ENCODE measurements around the gene BRINP1.

GRCh38 chr9:119148855-119149254 lies 220.4 kb downstream of the BRINP1 start:
- TF ChIP-seq, protein P1, sequence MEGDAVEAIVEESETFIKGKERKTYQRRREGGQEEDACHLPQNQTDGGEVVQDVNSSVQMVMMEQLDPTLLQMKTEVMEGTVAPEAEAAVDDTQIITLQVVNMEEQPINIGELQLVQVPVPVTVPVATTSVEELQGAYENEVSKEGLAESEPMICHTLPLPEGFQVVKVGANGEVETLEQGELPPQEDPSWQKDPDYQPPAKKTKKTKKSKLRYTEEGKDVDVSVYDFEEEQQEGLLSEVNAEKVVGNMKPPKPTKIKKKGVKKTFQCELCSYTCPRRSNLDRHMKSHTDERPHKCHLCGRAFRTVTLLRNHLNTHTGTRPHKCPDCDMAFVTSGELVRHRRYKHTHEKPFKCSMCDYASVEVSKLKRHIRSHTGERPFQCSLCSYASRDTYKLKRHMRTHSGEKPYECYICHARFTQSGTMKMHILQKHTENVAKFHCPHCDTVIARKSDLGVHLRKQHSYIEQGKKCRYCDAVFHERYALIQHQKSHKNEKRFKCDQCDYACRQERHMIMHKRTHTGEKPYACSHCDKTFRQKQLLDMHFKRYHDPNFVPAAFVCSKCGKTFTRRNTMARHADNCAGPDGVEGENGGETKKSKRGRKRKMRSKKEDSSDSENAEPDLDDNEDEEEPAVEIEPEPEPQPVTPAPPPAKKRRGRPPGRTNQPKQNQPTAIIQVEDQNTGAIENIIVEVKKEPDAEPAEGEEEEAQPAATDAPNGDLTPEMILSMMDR (conservative IDR thresholded peaks at IDR 0.05; ENCODE audit: low read length) = no peak
- TF ChIP-seq EZH2phosphoT487 (IDR thresholded peaks at IDR 0.05; ENCODE audit: borderline replicate concordance) = no peak
